Uterus (tissue), 2 donors: ENCODE data around the gene FBP2.

Source experiments
- POLR2A ChIP-seq, 2 donors: fragments of 450-650 bp; IDR thresholded peaks; one replicate each; pipeline ENCODE4 v1.6.1; 2016; ENCODE audit warnings: antibody characterized with exemption in 2 of 2, mild to moderate bottlenecking in 1 of 2, moderate library complexity in 1 of 2
- TF ChIP-seq, protein P1 (sequence below), 4 experiments: fragments of 200-600 bp in 2 of 4; fragments of 450-650 bp in 2 of 4; sonication (generic) in 2 of 4; IDR thresholded peaks; one replicate each; pipeline ENCODE4 v1.5.1; 2016 to 2019; ENCODE audit warnings: antibody characterized with exemption in 4 of 4, mild to moderate bottlenecking in 2 of 4, moderate library complexity in 1 of 4

DNA sequence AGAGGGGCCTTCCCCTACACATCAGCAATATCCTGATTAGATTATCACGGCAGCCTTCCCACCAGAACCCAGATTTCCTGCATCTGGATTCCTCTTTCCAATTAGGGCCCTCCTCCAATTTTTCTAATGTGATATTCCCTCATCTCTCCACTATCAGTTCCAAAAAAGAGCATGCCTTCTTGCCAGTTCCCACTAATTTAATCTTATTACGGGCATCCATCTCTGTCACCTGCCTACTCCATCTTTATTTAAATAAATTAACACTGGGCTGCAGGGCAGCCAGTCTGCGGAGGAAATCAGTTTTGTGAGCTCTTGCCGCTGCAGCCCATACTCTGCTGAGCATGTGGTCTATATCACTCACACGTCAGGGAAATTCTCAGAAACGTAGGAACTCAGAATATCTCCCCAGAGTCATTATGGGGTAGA lies 16.6 kb upstream of the FBP2 start:
- TF ChIP-seq, protein P1, sequence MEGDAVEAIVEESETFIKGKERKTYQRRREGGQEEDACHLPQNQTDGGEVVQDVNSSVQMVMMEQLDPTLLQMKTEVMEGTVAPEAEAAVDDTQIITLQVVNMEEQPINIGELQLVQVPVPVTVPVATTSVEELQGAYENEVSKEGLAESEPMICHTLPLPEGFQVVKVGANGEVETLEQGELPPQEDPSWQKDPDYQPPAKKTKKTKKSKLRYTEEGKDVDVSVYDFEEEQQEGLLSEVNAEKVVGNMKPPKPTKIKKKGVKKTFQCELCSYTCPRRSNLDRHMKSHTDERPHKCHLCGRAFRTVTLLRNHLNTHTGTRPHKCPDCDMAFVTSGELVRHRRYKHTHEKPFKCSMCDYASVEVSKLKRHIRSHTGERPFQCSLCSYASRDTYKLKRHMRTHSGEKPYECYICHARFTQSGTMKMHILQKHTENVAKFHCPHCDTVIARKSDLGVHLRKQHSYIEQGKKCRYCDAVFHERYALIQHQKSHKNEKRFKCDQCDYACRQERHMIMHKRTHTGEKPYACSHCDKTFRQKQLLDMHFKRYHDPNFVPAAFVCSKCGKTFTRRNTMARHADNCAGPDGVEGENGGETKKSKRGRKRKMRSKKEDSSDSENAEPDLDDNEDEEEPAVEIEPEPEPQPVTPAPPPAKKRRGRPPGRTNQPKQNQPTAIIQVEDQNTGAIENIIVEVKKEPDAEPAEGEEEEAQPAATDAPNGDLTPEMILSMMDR (IDR thresholded peaks at IDR 0.05) = no peak
- TF ChIP-seq POLR2A (IDR thresholded peaks at IDR 0.05) = no peak
